Epithelial cell of prostate (primary cell): ENCODE results near the gene HOXA9.

ENCODE experiments used
- DNase-seq: peaks from one replicate; pipeline ENCODE4 v3.0.0-alpha.2; 2011; ENCODE audit warnings: low read depth, low spot score
- H3K27ac ChIP-seq: fragments of 450-650 bp; 2 replicates; pipeline ENCODE4 v1.5.1; 2017; ENCODE audit warnings: mild to moderate bottlenecking

HOXA9 gene

DNA sequence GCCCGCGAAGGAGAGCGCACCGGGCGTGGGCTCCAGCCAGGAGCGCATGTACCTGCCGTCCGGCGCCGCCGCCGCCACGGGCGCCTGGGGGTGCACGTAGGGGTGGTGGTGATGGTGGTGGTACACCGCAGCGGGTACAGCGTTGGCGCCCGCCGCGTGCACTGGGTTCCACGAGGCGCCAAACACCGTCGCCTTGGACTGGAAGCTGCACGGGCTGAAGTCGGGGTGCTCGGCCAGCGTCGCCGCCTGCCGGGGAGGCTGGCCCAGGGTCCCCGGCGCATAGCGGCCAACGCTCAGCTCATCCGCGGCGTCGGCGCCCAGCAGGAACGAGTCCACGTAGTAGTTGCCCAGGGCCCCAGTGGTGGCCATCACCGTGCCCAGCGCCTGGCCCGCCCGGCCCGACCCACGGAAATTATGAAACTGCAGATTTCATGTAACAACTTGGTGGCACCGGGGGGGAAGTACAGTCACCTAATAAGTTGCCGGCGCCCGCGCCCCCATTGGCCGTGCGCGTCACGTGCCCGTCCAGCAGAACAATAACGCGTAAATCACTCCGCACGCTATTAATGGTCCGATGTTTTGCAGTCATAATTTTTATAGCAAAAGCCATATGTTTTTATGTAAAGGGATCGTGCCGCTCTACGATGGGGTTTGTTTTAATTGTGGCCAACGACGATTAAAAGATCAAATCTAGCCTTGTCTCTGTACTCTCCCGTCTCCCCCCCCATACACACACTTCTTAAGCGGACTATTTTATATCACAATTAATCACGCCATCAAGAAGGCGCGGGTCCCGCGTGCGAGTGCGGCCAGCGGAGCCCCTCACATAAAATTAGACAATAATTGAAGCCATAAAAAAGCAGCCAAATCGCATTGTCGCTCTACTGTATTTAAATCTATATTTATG, at the start of gene HOXA9:
TSS of gene HOXA9 (minus strand) at position 449 of the 907 bp plus-strand sequence. CDS start at position 369, 80 bp downstream.
- DNase-seq: peak; percentile 95
- H3K27ac ChIP-seq: peak within 1 kb of the TSS; percentile 93

- no peak overlapping the region for H3K27ac ChIP-seq
- DNase-seq: no peak
Observed at GRCh38 chr7:27214239-27214950, 49.1 kb upstream of the HOXA9 start.

- H3K27ac ChIP-seq: no peak overlapping the region
- DNase-seq: no peak
Observed at GRCh38 chr7:27213433-27214238, 48.3 kb upstream of the HOXA9 start.

DNA sequence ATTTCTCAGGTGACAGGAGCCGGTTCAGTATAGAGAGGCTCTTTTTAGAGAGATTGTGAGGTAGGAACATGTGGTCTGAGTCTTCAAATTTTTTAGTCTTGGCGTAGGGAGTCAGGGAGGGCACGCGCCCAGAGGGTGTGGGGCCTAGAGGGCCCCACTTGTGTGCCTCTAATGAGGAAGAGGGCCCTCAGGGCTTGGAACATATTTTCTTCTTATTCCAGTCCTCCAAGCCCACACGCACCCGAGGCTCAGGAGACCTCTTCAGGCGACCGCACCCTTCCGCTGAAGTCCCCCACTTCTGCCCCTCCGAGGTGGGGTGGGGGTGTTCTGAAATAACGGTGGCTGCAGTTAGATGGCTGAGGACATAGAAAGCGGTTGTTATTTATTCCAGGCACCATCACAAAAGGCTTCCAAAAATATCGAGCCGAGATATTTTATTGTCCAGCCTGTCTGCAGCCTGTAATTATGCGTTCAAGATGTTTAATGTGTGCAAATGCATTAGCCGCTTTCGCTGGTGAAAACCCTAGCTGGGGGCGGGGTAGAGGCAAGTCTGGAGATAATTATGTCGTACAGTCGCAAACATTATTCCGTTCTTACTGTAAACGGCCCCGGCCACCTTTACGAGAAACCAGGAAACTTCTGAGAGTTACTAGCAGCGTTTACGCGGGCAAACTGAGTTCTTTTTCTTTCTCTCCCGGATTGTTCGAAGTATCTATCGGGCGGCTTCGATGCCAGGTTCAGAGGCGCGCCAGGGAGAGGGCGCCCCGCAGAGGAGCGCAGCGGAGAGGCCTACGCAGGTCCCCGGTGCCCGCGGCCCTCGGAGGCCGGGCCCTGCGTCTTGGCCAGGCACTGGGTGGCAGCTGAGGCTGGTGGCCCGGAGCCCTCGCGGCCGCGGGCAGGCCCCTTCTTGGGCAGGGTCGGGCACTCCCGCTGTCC, 47.4 kb upstream of the HOXA9 start:
- DNase-seq: no peak
- no peak overlapping the region for H3K27ac ChIP-seq

GRCh38 chr7:27211764-27212204, 46.4 kb upstream of the HOXA9 start:
- no peak overlapping the region for H3K27ac ChIP-seq
- no peak for DNase-seq

- H3K27ac ChIP-seq: no peak overlapping the region
- DNase-seq: no peak
Observed at GRCh38 chr7:27211084-27211446, 45.7 kb upstream of the HOXA9 start.

- no peak for DNase-seq
- H3K27ac ChIP-seq: no peak overlapping the region
Observed at GRCh38 chr7:27210441-27211083, 45.2 kb upstream of the HOXA9 start.

DNA sequence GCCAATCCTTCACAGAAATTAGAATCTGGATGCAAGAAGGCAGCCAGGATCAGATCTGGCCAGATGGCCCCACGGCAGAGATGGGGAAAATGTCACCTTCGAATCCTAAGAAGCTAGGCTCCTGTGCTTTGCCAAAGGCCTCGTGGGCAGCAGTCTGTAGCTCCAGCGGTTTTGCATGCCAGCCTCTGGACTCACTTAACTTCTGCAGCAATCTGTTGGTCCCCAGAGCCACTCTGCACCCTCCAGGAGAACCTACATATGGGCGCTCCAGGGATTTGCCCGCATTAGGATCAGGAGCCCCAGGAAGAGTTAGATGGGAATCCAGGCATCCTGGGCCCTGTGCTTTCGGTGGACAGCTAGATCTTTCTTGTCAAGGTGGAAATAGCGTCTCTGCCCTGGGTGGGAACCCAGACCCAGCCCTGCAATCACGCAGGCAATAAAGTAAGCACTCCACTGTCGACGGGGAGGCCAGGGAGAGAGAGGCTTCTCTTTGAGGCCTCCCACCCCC, 44.6 kb upstream of the HOXA9 start:
- no peak for DNase-seq
- no peak overlapping the region for H3K27ac ChIP-seq

GRCh38 chr7:27208998-27209397, 43.7 kb upstream of the HOXA9 start:
- H3K27ac ChIP-seq: no peak overlapping the region
- no peak for DNase-seq

- no peak overlapping the region for H3K27ac ChIP-seq
- no peak for DNase-seq
Observed at GRCh38 chr7:27207348-27207985, 42.1 kb upstream of the HOXA9 start.

GRCh38 chr7:27205325-27206280, 40.3 kb upstream of the HOXA9 start:
- peak overlapping the region; percentile 84 for H3K27ac ChIP-seq
- DNase-seq: no peak

- peak overlapping the region; percentile 84 for H3K27ac ChIP-seq
- no peak for DNase-seq
Observed at GRCh38 chr7:27204851-27205322, 39.5 kb upstream of the HOXA9 start.

- no peak for DNase-seq
- H3K27ac ChIP-seq: peak overlapping the region; percentile 84
Observed at GRCh38 chr7:27203964-27204594, 38.7 kb upstream of the HOXA9 start.

DNA sequence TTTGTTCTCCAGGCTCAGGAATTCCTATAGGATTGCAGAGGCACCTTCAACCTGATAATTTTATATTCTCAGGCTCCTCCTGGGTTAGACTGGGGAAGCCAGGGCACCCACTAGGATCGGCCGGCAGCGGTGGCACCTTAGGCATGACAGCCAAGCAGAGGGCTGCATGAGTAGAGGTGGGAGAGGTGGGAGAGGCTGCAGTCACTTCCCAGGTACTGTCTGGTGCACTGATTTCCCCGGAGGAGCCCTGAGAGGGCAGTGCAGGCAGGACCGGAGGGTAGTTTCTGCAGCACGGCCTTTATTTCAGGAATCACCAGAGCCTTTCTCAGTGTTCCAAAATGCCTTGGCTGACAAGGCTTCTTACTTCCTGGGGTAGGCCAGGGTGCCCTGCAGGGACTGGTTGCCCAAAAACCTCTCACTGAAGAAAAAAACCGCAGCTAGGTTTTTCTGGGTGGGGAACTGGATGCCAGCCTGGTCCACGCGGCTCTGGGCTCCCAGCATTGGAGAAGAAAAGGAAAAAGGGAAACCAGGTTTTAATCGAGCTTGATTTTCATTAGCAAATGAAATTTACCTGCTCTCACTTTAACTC, 38.1 kb upstream of the HOXA9 start:
- DNase-seq: no peak
- H3K27ac ChIP-seq: peak overlapping the region; percentile 84

DNA sequence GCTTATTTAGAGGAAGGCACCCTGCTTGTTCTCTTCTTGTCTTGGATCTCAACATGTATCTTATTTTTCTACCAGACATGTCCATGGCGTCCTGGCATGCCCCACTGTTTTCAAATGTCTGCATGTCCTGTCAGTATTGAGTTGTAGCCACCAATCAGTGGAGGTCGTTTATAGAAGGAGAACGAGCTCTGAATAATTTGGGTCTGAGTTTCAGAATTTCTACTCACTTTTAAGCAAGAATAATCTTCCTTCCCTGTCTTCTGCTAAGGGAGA, 37.5 kb upstream of the HOXA9 start:
- peak overlapping the region; percentile 84 for H3K27ac ChIP-seq
- no peak for DNase-seq

DNA sequence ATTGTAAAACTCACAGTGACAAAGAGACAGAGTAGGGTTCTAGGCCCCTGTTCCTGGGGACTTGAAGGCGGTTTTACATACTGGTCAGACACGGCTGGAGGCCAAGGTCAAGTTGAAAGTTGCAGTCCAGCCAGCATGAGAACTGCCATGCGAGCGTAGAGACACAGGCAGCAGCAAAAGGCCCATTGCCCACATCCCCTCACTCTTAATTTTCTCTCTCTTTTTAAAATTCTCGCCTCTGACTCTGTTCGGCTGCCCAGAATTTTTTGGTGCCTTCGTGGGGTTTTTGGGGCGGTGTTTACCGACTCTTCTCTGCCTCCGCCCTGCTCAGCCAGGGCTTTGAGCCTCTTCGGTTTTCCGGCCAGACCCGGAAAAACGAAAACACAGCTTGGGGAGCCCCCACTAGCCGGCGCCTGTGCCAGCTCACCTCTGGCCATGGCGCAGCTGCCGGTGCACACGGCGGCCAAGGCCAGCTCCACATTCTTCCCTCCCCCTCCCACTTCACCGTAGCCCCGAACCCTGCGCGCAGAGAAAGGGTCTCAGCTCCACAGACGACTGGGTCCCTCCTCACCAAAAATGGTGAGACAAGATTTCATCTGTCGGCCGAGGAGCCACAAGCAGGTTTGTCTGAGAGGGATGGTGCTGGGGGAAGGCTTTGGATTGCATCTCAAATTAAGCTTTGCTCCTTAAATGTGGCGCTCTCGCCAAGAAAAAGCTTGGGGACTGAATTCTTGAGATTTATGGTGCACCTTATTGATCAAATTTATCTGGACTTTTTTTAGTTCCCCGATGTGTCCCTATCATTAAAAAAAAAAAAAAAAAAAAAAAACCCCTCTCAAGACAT, 36.9 kb upstream of the HOXA9 start:
- DNase-seq: no peak

More for the DNA sequence above, 36.9 kb upstream of the HOXA9 start:
- peak overlapping the region; percentile 84 for H3K27ac ChIP-seq
